ENCODE results near the gene GHDC.
"Not testable (repeated sequence)": the region's sequence is repeated elsewhere in the genome, so short reads cannot be mapped to it uniquely, and the experiment has no call there.

The GHDC gene

DNA sequence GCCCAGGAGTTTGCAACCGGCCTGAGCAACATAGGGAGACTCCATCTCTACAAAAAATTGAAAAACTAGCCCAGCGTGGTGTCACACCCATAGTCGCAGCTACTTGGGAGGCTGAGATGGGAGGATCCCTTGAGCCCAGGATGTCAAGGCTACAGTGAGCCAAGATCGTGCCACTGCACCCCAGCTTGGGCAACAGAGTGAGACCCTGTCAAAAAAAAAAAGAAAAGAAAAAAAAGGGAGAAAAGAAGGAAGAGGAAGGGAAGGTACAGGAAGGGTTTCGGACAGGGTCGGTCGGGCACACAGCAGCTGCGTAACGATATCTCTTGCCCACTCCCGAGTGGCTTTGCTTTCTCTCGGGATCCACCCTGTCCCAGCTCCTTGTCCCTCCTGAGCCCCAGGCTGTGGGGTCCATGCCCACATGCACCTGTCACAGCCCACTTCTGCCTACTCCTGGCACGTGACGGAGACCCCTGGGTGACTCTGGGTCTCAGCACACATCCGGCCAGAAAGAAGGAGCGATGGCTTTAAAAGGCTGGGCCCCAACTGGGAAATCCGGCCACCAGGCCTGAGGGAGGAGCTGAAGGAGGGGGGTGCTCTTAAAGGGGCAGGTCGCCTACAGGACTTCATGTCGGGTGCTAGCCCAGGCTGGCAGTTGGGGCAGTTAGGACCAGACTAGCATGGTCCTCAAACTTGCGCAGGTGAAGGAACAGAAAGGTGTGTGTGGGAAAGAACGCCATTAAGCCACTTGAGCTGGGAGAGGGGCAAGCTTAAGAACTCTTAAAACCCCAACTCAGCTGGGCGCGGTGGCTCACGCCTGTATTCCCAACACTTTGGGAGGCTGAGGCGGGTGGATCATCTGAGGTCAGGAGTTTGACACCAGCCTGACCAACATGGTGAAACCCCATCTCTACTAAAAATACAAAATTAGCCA lies at the start of gene GHDC:
Gene GHDC (minus strand): TSS at position 526 of the 931 bp plus-strand sequence. CDS start 913 bp downstream, outside the sequence.
- DNase-seq: peak; percentile 83

GRCh38 chr17:42243493-42243982 lies 49.2 kb upstream of the GHDC start:
- no peak for DNase-seq

GRCh38 chr17:42241871-42242270 lies 47.6 kb upstream of the GHDC start:
- no peak for DNase-seq

DNA sequence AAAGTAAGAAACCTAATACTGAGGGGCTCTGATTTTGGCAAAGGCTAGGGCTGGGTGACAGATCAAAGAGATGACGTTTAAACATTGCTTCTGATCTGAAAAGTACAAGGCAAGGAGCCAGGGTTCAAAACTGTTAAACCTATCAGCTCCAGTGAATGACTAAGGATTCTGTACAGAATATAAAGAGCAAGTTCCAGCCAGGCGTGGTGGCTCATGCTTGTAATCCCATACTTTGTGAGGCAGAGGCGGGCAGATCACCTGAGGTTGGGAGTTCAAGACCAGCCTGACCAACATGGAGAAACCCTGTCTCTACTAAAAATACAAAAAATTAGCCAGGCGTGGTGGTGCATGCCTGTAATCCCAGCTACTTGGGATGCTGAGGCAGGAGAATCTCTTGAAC lies 46.6 kb upstream of the GHDC start:
- DNase-seq: not testable (repeated sequence)

DNA sequence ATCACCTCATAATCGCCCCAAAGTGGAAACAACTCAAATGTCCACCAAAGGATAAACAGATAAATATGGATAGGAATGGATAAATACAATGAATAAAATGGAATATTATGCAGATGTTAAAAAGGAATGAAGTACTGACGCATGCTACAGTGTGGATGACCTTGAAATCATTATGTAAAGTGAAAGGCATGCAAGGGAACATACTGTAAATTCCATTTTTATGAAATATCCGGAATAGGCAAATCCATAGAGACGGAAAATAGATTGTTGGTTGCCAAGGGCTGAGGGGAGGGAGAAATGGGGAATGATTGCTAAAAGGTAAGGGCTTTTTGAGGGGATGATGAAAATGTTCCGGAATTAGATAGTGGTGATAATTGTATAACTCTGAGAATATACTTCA lies 45.9 kb upstream of the GHDC start:
- no peak for DNase-seq

DNA sequence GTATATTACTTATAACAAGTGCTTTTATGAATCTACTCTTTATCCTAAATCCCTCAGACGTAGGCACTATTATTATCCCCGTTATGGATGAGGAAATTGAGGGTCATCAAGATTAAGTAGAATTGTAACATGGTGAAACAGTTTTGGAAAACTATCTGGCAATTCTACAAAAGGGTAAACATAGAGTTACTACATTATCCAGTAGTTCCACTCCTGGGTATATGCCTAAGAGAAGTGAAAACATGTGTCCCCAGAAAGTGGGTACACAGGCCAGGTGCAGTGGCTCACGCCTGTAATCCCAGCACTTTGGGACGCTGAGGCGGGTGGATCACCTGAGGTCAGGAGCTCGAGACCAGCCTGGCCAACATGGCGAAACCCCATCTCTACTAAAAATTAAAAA lies 45.3 kb upstream of the GHDC start:
- not testable (repeated sequence) for DNase-seq

- no peak for DNase-seq
These were observed 42.5 kb upstream of the GHDC start for GRCh38 chr17:42236760-42237159.

DNA sequence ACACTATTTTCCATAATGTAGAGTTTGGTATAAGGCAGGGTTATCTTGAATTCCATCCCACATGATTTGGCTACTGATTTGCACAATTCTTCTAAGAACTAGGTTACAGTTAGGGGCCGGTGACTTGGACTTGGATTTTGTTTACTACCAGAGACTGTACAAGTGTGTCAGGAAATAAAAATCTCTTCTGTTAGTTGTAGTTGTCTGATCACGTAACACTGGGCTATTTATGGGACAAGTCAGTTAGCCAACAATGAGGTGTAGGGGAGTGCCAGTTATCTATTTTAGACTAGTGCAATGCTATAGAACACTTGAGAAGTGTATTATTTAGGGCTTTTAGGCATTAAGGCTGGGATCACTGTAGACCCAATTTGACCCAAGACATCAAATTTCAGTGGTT lies 39.7 kb upstream of the GHDC start:
- no peak for DNase-seq

GRCh38 chr17:42233156-42233555 lies 38.9 kb upstream of the GHDC start:
- no peak for DNase-seq

- no peak for DNase-seq
These were observed 35.9 kb upstream of the GHDC start for GRCh38 chr17:42230225-42230624.

DNA sequence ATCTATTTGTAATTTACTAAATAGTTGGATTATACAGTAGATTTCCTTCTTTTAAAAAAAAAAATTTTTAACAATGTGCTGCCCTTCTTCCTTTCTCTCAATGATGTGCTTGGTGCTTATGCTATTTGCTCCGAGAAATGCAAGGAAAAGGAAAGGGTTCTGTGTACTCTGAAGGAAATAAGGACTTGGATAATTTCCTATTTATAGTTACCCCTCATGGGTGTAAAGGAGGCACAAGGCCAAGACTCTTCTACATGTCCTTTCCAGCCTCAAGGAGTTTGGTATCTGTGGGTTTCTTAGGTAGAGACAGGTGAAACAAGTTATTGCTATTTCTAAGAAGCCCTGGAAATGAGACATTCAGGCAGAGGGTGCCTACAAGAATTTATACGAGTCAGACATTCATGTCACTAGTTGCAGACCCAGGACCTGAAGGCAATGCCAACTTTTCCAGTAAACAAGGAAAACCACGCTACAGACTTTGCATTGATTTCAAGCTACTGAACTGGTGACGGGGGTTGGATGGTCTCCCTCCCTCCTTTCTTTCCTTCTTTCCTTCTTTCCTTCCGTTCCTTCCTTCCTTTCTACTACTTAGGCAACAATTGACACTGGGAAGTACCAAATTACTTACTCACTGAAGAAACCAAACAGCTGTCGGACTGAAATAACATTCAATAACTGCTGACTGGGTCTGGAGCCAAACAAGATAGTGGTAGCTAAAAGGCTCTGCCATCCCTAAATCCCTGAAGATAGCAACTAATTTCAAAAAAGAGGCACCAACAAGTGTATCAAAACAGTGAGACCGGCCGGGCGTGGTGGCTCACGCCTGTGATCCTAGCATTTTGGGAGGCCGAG lies 33.8 kb upstream of the GHDC start:
- DNase-seq: no peak

GRCh38 chr17:42225646-42226045 lies 31.4 kb upstream of the GHDC start:
- DNase-seq: no peak

DNA sequence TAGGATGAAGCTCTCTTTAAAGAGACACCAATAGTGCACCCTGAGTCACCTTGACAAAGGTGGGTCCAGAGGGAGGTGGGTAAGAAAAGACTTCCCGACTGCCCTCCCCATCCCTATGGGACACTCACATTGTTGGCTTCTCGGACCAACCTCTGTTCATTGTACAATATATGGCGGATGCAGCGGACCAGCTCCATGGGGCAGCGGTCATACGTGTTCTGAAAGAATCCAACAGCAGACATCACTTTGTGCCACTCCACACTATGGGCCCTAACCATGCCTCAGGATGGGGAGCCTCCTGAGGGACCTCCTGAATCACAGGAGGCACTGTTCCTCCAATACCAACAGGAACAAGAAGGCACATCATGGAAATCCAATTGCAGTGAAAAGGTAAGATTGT lies 30.4 kb upstream of the GHDC start:
- no peak for DNase-seq

GRCh38 chr17:42221886-42222745 lies 27.8 kb upstream of the GHDC start:
- peak; percentile 70 for DNase-seq

- not testable (repeated sequence) for DNase-seq
These were observed 25.0 kb upstream of the GHDC start for GRCh38 chr17:42219280-42219679.

- DNase-seq: no peak
These were observed 19.9 kb upstream of the GHDC start for GRCh38 chr17:42214156-42214555.

- no peak for DNase-seq
These were observed 18.1 kb upstream of the GHDC start for GRCh38 chr17:42212382-42212781.

GRCh38 chr17:42211921-42212341 lies 17.6 kb upstream of the GHDC start:
- DNase-seq: not testable (repeated sequence)

GRCh38 chr17:42210046-42210445 lies 15.8 kb upstream of the GHDC start:
- no peak for DNase-seq

- not testable (repeated sequence) for DNase-seq
These were observed 11.9 kb upstream of the GHDC start for GRCh38 chr17:42206153-42206612.

- DNase-seq: no peak
These were observed 9.1 kb upstream of the GHDC start for GRCh38 chr17:42203354-42203753.

- no peak for DNase-seq
These were observed 8.4 kb upstream of the GHDC start for GRCh38 chr17:42202696-42203095.

Data from CD4-positive, alpha-beta T cell treated with Interleukin-10 for 1 hour (primary cell).